ENCODE data around the gene ARHGAP21.
"Not testable (repeated sequence)": the region's sequence is repeated elsewhere in the genome, so short reads cannot be mapped to it uniquely, and the experiment has no call there.

The ARHGAP21 gene

GRCh38 chr10:24621035-24621795, 102.5 kb downstream of the ARHGAP21 start:
- not testable (repeated sequence) for DNase-seq

- not testable (repeated sequence) for DNase-seq
Observed at GRCh38 chr10:24619994-24620310, 103.7 kb downstream of the ARHGAP21 start.

GRCh38 chr10:24619291-24619993, 104.2 kb downstream of the ARHGAP21 start:
- not testable (repeated sequence) for DNase-seq

- DNase-seq, result no peak
Observed at GRCh38 chr10:24618401-24618800, 105.3 kb downstream of the ARHGAP21 start.

GRCh38 chr10:24617771-24618396, 105.8 kb downstream of the ARHGAP21 start:
- DNase-seq, result peak; percentile 9 to 18

- DNase-seq, result no peak
Observed at GRCh38 chr10:24616536-24616935, 107.2 kb downstream of the ARHGAP21 start.

GRCh38 chr10:24606021-24606420, 117.7 kb downstream of the ARHGAP21 start:
- no peak for DNase-seq

GRCh38 chr10:24605141-24605540, 118.5 kb downstream of the ARHGAP21 start:
- DNase-seq, result no peak

GRCh38 chr10:24603333-24603732, 120.4 kb downstream of the ARHGAP21 start:
- no peak for DNase-seq

- no peak for DNase-seq
Observed at GRCh38 chr10:24597961-24598360, 125.7 kb downstream of the ARHGAP21 start.

GRCh38 chr10:24597426-24597825, 126.3 kb downstream of the ARHGAP21 start:
- DNase-seq, result no peak

- no peak for DNase-seq
Observed at GRCh38 chr10:24596217-24596930, 127.3 kb downstream of the ARHGAP21 start.

- no peak for DNase-seq
Observed at GRCh38 chr10:24590697-24591457, 132.8 kb downstream of the ARHGAP21 start.

GRCh38 chr10:24589265-24589664, 134.4 kb downstream of the ARHGAP21 start:
- DNase-seq, result no peak

GRCh38 chr10:24579906-24580305, 143.8 kb downstream of the ARHGAP21 start:
- DNase-seq, result no peak

GRCh38 chr10:24579448-24579847, 144.2 kb downstream of the ARHGAP21 start:
- DNase-seq, result no peak

GRCh38 chr10:24575481-24576002, 148.1 kb downstream of the ARHGAP21 start:
- DNase-seq, result no peak

GRCh38 chr10:24574578-24575155, 149.0 kb downstream of the ARHGAP21 start:
- no peak for DNase-seq

- no peak for DNase-seq
Observed at GRCh38 chr10:24574161-24574560, 149.5 kb downstream of the ARHGAP21 start.

- no peak for DNase-seq
Observed at GRCh38 chr10:24571870-24572450, 151.7 kb downstream of the ARHGAP21 start.

- DNase-seq, result no peak
Observed at GRCh38 chr10:24570658-24571426, 152.8 kb downstream of the ARHGAP21 start.
